Stimulated activated CD8-positive, alpha-beta memory T cell treated with anti-CD3 and anti-CD28 coated beads, Interleukin-4, amount 100 ng/mL, for 1 hour (primary cell): ENCODE results near the gene KRTAP5-1.
A peak's percentile ranks its signal among the peaks of the same experiment; 100 is the strongest.
"Not testable (repeated sequence)": the region's sequence is repeated elsewhere in the genome, so short reads cannot be mapped to it uniquely, and the experiment has no call there.

Source experiments
- DNase-seq, 2 donors: peaks; one replicate each; pipeline ENCODE4 v3.0.0-alpha.2; 2020; ENCODE audit warnings: low read depth in 2 of 2, low spot score in 1 of 2

The KRTAP5-1 gene, protein sequence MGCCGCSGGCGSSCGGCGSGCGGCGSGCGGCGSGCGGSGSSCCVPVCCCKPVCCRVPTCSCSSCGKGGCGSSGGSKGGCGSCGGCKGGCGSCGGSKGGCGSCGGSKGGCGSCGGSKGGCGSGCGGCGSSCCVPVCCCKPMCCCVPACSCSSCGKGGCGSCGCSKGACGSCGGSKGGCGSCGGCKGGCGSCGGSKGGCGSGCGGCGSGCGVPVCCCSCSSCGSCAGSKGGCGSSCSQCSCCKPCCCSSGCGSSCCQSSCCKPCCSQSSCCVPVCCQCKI

DNA sequence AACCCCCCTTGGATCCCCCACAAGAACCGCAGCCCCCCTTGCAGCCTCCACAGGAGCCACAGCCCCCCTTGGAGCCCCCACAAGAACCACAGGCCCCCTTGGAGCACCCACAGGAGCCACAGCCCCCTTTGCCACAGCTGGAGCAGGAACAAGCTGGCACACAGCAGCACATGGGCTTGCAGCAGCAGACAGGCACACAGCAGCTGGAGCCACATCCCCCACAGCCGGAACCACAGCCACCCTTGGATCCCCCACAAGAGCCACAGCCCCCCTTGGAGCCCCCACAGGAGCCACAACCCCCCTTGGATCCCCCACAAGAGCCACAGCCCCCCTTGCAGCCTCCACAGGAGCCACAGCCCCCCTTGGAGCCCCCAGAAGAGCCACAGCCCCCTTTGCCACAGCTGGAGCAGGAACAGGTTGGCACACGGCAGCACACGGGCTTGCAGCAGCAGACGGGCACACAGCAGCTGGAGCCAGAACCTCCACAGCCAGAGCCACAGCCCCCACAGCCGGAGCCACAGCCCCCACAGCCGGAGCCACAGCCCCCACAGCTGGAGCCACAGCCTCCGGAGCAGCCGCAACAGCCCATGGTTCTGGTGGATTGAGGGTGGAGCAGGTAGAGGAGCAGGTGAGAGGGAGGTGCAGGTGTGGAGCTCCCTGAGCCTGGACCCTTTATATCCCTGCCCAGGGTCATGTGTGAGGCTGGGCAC is at the start of gene KRTAP5-1:
Gene KRTAP5-1 (minus strand): TSS at position 623 of the 710 bp plus-strand sequence. CDS start 34 bp downstream, at position 589.
- not testable (repeated sequence) for DNase-seq

DNA sequence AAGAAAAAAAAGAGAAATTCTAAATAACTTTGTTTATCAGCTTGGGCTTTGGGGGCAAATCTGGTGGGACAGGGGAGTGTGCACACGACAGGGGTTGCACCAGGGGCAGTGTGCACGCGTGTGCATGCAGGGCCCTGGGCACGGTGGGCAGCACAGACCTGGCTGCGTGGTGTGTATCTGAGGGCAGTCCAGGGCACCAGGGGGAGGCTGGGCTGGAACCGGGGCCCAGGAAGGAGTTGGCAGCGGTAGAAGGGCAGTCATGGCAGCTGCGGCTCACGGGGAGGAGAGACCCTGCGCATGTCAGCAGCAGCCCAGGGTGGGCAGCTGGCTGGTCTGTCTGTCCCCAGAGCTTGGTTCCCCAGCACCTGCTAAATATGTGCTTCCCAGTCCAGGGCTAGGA is 48.8 kb upstream of the KRTAP5-1 start:
- no peak for DNase-seq

DNA sequence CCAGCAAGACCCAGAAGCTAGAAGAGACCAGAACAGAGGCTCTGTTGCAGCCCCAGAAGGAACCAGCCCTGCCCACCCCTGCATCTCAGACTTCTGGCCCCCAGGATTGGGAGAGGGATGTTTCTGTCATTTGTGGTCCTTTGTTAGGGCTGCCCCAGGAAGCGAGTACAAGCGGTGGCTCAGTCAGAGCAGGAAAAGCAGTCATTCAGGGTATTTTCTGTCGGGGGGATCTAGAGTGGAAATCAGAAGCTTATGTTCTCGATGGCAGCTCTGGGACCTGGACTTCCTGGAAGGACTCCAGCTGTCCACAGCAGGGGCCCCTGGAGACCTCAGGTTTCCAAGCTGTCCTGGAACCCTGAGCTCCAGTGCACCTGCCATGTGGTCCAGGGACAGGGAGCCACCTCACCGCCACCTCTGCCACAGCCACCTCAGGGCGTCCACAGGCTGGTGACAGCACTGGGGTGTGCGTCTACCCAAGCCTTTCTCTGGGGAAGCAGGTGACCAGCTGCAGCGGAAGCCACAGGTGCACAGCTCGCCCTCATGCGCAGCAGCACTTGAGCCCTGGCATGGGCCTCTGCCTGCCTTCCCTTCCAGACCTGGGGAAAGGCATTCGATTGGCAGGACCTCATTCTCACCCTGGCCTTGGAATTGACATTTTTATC is 47.1 kb upstream of the KRTAP5-1 start:
- no peak for DNase-seq

DNA sequence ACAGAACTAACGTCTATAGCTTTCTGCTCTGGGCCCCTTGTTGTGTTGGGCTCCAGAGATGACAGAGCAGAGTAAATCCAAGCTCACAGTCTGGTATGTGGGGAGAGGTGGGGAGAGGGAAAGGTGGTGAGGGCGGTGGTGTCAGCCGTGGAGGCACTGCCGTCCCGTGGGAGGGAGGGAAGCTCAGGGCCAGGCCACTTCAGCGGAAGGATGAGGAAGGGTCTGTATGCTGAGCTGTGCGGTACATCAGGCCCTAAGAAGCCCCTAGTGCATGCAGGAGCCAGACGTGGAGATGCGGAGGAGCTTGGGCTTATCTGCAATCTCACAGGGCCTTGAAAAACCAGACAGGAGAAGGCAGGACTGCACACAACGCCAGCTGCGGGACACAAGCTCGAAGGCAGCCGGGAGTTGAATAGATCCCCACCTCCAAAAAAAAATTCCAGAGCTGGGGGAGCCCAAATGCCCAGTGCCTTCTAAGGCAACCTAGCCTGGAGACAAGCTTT is 46.0 kb upstream of the KRTAP5-1 start:
- DNase-seq = no peak

DNA sequence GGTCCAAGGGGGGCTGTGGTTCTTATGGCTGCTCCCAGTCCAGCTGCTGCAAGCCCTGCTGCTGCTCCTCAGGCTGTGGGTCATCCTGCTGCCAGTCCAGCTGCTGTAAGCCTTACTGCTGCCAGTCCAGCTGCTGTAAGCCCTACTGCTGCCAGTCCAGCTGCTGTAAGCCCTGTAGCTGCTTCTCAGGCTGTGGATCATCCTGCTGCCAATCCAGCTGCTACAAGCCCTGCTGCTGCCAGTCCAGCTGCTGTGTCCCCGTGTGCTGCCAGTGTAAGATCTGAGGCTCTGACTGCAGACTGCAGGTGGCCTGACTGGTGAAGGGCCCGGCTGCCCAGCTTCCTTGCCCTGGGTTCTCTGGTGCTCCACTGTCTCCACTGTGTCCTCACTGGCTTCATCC is 45.2 kb upstream of the KRTAP5-1 start:
- DNase-seq = no peak

DNA sequence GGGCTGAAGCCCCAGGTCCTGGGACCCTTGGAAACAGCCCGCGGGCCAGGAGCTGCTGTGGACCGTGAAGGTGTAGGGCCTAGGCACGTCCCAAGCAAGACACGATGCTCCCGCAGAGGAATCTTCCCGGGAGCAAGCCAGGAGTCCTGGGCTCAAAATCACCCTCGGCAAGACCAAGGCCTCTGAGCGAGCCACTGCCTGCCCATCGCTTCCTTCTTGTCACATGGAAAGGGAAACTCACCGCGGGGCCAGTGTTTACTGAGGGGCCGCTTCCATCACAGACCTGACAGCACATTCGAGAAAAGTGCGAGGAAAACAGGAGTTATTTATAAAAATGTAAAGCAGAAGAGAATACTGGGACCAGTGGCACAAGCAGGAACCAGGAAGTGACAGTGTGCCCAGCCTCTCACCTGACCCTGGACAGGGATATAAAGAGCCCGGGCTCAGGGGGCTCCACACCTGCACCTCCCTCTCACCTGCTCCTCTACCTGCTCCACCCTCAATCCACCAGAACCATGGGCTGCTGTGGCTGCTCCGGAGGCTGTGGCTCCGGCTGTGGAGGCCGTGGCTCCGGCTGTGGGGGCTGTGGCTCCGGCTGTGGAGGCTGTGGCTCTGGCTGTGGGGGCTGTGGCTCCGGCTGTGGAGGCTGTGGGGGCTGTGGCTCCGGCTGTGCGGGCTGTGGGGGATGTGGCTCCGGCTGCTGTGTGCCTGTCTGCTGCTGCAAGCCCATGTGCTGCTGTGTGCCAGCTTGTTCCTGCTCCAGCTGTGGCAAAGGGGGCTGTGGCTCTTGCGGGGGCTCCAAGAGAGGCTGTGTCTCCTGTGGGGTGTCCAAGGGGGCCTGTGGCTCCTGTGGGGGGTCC is 44.5 kb upstream of the KRTAP5-1 start, which contains the start of gene KRTAP5-5:
Gene KRTAP5-5 (plus strand): TSS at position 450 of the 860 bp plus-strand sequence. CDS start 66 bp downstream, at position 516.
- DNase-seq = no peak

DNA sequence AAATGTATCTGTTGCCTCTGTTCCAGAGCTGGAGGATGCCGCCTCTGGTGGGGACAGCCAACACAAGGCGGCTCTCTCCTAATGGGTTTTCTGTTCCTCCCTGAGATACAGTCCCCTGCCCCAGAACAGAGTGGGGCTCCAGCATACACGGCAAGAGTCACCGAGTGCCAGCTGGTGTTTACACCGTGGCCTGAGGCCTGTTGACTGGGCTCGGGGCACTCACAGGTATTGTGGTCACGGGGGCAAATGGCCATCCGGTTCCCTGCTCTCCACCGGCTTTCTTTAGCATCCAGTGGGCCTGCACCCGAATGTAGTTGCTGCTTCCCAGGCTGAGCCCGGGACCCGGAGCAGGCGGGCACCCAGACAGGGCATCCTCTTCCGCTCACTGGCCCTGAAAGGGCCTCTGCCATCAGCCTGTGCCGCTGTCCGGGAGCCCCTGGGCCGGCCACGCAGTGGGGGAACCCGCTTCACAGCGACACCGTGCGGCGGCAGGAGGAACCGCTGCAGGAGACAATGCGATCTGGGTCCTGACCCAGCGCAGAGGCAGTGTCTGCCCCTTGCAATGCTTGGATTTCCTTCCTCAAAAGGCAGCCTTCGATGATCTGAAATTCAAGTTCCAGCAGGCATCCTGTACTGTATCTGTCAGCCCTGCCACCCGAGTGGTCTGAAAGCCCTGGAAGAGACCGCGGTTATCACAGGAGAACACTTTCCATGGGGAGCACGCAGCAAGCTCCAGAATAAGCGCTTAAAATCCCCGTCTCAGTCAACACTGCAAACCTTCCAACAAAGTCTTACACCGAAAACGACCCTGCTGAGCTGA is 43.6 kb upstream of the KRTAP5-1 start:
- peak; percentile 22 to 35 for DNase-seq

DNA sequence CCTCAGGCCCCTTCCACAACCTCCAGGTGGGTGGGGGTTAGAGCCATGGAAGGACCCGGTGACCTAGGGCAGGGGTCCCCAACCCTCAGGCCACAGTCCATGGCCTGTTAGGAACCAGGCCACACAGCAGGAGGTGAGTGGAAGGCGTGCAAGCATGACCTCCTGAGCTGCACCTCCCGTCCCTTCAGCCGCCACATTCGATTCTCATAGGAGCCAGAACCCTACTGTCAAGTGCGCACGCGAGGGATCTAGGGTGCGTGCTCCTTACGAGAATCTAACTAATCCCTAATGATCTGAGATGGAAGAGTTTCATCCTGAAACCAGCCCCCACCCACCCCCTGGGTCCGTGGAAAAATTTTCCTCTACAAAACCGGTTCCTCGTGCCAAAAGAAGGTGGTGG is 40.5 kb upstream of the KRTAP5-1 start:
- no peak for DNase-seq

DNA sequence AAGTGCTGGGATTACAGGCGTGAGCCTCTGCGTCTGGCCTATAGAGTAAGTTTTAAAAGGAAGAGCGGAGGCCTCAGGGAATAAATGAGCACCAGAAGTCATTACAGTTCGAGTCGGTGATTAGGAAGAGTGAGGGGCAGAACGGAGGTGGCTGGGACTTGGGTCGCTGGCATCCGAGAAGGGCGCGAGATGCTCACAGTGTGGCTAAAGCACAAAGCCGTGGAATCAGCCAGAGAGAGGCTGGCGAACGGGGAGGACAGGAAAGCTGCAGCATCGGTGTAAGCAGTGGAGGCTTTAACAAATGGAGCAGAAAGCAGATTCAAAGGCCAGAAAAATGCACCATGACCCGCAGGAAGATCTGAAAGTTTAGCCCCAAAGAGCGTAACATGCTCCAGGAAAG is 39.5 kb upstream of the KRTAP5-1 start:
- no peak for DNase-seq

DNA sequence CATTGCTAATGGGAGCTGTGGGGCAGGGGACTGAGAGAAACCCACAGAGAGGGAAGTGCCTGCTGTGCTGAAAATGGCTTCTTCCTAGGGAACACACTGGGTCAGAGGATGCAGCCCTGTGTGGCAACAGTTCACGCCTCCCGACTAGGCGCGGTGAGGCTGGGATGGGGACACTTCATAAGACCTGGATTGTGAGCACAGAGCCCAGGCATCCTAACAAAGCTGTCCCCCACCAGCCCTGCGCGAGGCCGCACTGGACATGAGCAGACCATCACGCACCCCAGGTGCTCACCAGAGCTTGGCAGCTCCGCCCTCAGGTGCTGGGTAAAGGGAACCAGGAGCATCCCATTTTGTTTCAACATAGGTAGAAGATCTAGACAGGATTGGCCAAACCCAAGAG is 38.6 kb upstream of the KRTAP5-1 start:
- DNase-seq = no peak

DNA sequence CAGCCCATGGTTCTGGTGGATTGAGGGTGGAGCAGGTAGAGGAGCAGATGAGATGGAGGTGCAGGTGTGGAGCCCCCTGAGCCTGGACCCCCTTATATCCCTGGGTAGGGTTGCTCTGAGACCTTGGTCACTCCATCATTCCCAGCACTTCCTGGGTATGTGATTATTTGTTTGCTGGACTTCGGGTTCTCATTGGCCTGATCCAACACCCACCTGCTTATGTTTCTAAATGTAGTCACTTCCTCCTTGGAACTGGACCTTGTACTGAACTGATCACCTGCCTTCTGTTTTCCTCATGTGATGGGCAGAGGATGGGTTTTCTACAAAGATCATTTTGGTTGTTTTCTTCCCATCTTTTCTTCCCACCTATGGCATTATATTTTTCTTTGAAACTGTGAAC is 37.0 kb upstream of the KRTAP5-1 start, which contains the start of gene KRTAP5-4:
Gene KRTAP5-4 (minus strand): TSS at position 53 of the 400 bp plus-strand sequence. CDS start 45 bp downstream, at position 8.
- DNase-seq = no peak

DNA sequence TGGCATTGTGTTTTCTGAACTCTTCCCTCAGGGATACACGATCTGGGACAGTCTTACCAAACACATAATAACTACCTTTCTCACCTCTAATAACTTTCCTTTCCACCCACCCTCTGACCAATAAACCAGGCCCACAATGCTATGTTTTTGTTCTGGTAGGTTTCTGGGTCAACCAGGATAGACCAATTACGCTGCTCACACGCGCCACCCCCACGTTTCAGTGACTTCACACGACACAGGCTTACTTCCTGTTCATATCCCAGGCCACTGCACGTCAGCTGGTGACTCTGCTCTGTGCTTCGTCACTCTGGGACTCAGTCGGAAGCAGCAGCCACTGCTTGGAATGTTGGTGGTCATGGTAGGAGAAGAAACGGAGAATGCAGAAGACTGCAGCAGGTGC is 34.4 kb upstream of the KRTAP5-1 start:
- DNase-seq = no peak

DNA sequence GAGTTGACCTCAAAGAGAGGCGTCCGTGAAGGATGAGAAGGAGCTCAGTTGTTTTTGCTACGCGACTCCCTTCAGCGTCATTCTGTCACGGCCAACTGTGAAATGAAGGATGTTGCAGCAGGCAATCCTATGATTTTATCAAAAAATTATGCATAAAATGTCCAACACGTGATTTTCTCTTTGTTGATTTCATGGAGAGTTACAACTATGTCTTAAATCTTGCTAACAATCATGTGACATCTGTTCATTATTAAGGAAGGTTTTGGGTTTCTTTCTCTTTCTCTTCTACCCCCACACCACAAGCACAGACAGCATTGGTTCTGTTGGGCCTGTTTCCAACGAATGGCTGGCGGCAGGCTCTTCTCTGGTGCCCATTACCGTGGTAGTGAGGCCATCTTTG is 33.1 kb upstream of the KRTAP5-1 start:
- no peak for DNase-seq

DNA sequence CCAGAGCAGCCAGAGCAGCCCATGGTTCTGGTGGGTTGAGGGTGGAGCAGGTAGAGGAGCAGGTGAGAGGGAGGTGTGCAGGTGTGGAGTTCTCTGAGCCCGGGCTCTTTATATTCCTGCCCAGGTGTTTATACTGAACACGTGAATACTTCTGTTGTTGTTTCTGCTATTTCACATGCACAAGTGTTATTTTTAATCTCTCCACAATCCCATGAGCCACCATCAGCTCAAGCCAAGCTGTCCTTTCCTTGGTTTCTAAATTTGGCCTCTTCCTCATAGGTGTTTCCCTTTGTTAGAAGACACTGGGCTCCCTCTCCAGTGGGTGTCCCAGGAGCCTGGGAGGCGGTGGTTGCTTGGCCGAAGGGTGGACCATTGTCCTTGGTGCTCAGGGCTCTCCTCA is 23.3 kb upstream of the KRTAP5-1 start, which contains the start of gene KRTAP5-3:
Gene KRTAP5-3 (minus strand): TSS at position 101 of the 400 bp plus-strand sequence. CDS start 78 bp downstream, at position 23.
- no peak for DNase-seq

DNA sequence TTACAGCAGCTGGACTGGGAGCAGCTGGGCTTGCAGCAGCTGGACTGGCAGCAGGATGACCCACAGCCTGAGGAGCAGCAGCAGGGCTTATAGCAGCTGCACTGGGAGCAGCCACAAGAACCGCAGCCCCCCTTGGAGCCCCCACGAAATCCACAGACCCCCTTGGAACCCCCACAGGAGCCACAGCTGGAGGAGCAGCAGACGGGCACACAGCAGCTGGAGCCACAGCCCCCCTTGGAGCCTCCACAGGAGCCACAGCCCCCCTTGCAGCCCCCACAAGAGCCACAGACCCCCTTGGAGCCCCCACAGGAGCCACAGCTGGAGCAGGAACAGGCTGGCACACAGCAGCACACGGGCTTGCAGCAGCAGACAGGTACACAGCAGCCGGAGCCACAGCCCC is 22.8 kb upstream of the KRTAP5-1 start:
- not testable (repeated sequence) for DNase-seq

DNA sequence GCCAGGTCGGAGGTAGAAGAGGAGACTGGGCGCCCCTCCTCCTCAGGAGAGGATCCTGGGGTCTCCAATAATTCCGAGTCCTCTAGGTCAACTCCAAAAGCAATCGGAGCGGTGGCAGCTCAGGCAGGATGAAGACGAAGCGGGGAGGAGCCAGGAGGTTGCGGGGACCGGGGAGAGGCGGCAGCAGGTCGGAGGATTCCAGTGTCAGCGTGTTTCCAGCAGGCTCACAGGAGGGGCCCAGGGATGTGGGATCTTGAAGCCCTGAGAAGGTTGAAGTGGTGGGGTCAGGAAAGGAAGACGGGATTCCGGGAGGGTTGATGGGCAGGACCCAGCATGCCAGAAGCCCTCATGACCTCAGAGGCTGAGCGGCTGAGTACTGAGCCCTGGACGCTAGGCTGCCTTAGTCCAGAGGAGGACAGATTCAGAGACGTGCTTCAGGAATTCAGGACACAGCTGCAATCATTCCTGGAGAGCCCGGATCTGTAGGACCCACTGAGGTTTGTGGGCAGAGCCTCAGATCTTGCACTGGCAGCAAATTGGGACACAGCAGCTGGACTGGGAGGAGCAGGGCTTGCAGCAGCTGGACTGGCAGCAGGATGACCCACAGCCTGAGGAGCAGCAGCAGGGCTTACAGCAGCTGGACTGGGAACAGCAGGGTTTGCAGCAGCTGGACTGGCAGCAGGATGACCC is 22.2 kb upstream of the KRTAP5-1 start:
- not testable (repeated sequence) for DNase-seq

DNA sequence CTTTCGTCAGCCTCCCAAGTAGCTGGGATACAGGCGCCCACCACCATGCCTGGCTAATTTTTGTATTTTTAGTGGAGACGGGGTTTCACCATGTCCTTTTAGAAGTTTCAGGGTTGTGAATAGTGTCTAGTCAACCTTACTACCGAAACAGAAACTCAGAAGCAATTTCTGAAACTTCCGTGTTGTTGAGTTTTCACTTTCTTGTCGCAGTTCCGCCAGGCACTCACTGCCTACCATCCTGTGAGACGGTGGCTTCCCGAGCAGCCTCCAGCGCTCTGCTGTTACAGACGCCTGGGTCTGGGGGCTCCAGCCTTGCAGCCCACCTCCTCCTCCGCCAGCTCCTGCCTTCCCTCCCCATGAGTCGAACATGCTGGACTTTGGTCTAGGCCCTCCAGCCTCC is 20.8 kb upstream of the KRTAP5-1 start:
- DNase-seq = not testable (repeated sequence)

DNA sequence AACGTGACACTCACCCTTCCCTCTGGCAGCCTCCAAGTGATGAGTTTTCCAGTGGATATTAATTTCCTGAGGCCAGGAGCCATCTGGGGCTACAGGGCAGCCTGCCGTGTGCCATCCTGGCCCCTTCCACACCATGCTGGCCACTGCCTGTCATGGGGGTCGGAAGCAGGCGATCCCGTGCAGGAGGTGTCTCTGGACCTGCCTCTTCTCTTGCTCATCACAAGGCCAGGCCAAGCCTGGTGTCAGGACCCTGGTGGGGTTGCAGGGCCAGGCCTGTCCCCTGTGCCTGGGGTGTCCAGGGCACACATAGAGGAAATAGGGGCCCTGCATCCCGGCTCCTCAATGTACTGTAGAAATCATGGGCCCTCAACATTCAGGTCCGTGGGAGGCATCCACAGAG is 19.6 kb upstream of the KRTAP5-1 start:
- DNase-seq = no peak

DNA sequence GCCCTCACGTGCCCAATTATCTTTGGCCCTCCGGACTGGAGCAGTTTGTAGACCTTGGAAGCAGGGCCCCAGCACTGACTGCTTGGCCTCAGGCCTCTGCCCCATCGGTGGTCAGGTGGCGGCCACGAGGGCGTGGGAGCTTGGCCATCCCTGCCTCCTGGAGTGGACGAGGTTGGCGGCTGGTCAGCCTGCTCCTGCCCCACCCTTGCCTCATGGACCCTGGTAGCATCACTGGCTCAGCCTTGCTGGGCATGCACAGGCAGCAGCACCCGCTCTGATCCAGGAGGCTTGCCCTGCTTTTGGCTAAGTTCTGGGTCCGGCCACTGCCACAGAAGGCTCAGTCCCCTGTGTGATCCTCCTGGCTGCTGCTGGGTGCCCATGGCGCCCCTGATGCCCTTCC is 19.1 kb upstream of the KRTAP5-1 start:
- no peak for DNase-seq
